K562 (cell line): ENCODE results near the gene BRMS1. TPM values are rescaled to one million over a fixed set of nuclear protein-coding genes. Genes with fewer than 3 reads are reported as not detected.

Experiments used
- BRD4 ChIP-seq: fragments of 200-600 bp; sonication (generic); IDR thresholded peaks from 2 replicates; pipeline ENCODE4 v1.6.1; 2017; ENCODE audit warnings: inconsistent platforms
- CREM ChIP-seq: IDR thresholded peaks from 2 replicates; pipeline ENCODE4 v1.6.1; 2014; ENCODE audit warnings: antibody characterized with exemption, low read depth
- E2F5 ChIP-seq: sonication (generic); formaldehyde crosslinking; IDR thresholded peaks from 2 replicates; pipeline ENCODE4 v1.8.0; 2022; ENCODE audit warnings: mild to moderate bottlenecking, missing genetic modification reagents
- MAZ ChIP-seq, 2 experiments: fragments of 450-650 bp in 1 of 2; sonication (generic) in 1 of 2; formaldehyde crosslinking; IDR thresholded peaks in 1 of 2; conservative IDR thresholded peaks in 1 of 2; 2 replicates each; pipeline versions ENCODE4 v1.4.0 to v1.5.0; 2020; ENCODE audit warnings: mild to moderate bottlenecking in 1 of 2, missing genetic modification reagents in 1 of 2
- PHF20 ChIP-seq: fragments of 450-650 bp; IDR thresholded peaks from 2 replicates; pipeline ENCODE4 v1.6.1; 2018; ENCODE audit not compliant: partially characterized antibody
- PTBP1 ChIP-seq: fragments of 200-400 bp; formaldehyde crosslinking; IDR thresholded peaks from 2 replicates; pipeline ENCODE4 v1.6.1; 2017; ENCODE audit warnings: low read depth, low read length
- TFAP4 ChIP-seq: sonication (generic); formaldehyde crosslinking; IDR thresholded peaks from 2 replicates; pipeline ENCODE4 v1.8.0; 2022; ENCODE audit warnings: missing genetic modification reagents, mild to moderate bottlenecking, moderate library complexity, borderline replicate concordance
- TRIM24 ChIP-seq, 2 experiments: fragments of 450-650 bp; IDR thresholded peaks; 2 replicates each; pipeline ENCODE4 v1.6.1; 2016
- ZBTB33 ChIP-seq: sonication (generic); formaldehyde crosslinking; IDR thresholded peaks from 2 replicates; pipeline ENCODE4 v1.8.1; 2023; ENCODE audit warnings: mild to moderate bottlenecking, missing genetic modification reagents
- ZBTB5 ChIP-seq: fragments of 450-650 bp; IDR thresholded peaks from 2 replicates; pipeline ENCODE4 v1.6.1; 2017; ENCODE audit warnings: antibody characterized with exemption
- ZNF124 ChIP-seq: sonication (generic); formaldehyde crosslinking; IDR thresholded peaks from 2 replicates; pipeline ENCODE4 v1.8.1; 2022; ENCODE audit warnings: missing genetic modification reagents
- polyA plus RNA-seq, 8 experiments: library from polyadenylated mRNA; depleted of rRNA in 4 of 8; stranded (reverse) in 5 of 8; unstranded in 3 of 8; fragments of >200 nt; fragmentation: Nextera tagmentation in 2 of 8; fragmentation: Illumina TruSeq in 1 of 8; extraction: Ambion mirVana in 2 of 8; extraction: Trizol in 1 of 8; gene quantifications; 2 replicates each; pipeline versions ENCODE4 v1.2.1 to v1.2.3, GENCODE V29; 2011 to 2014; ENCODE audit warnings: inconsistent platforms in 1 of 8, missing spikeins in 1 of 8
- total RNA-seq, 7 experiments: library from RNA; depleted of rRNA in 6 of 7; stranded (reverse); fragments of >200 nt in 6 of 7; fragmentation: Illumina TruSeq in 2 of 7; extraction: Trizol in 2 of 7; gene quantifications; 2 replicates each; pipeline versions ENCODE4 v1.2.1 to v1.2.3, GENCODE V29; 2011 to 2021; ENCODE audit warnings: low replicate concordance in 1 of 7

BRMS1 gene
- total and polyA plus RNA-seq, 9 of the 15 experiments (the other 6 are each of a cell fraction or from before 2014, with no cell fraction given), result 2.2 to 78.8 (median 33.4) TPM

GRCh38 chr11:66347425-66348276 is 2.7 kb upstream of the BRMS1 start, which contains the start of gene B4GAT1 (continued):
- peak; percentile 77 for TF ChIP-seq ZBTB5
- TF ChIP-seq PTBP1, result 0 out of 2 replicates have a peak, but pooled peaks have one; percentile 43
- TF ChIP-seq CREM, result peak; percentile 86
- TF ChIP-seq ZBTB33 (CRISPR knock-in tag), result peak; percentile 44; the same call in 1 of the 2 replicates
- TF ChIP-seq E2F5 (CRISPR knock-in tag), result 0 out of 2 replicates have a peak, but pooled peaks have one; percentile 70
- TF ChIP-seq TFAP4 (CRISPR knock-in tag), result peak; percentile 74; the same call in 1 of the 2 replicates
- peak; percentile 56 for TF ChIP-seq PHF20
- no peak for TF ChIP-seq ZNF124
- TF ChIP-seq BRD4, result peak; percentile 74; the same call in 1 of the 2 replicates
- TF ChIP-seq MAZ (CRISPR knock-in tag; conservative IDR thresholded peaks at IDR 0.05 in 1 of 2, IDR thresholded peaks at IDR 0.05 in 1 of 2), result peak; percentile 37 to 80
- peak in 1 of 2 experiments; percentile 55; a peak in 1 of 4 replicates for TF ChIP-seq TRIM24 (IDR thresholded peaks at IDR 0.05)
